Right atrium auricular region (tissue), 2 donors: ENCODE measurements around the gene IGF2R. TPM values are rescaled to one million over a fixed set of nuclear protein-coding genes. Genes with fewer than 3 reads are reported as not detected.

Experiments
- DNase-seq: peaks from one replicate; pipeline ENCODE4 v3.0.0-alpha.2; 2019; ENCODE audit warnings: low spot score
- H3K27ac ChIP-seq, 2 donors: fragments of 200-600 bp; sonication (generic); 1 replicate in 1 of 2; 2 replicates in 1 of 2; pipeline ENCODE4 v1.5.1; 2016 to 2019
- H3K27me3 ChIP-seq, 2 donors: fragments of 200-600 bp; sonication (generic); one replicate each; pipeline versions ENCODE4 v1.5.1 to v1.6.0; 2017 to 2019
- H3K36me3 ChIP-seq: fragments of 200-600 bp; sonication (generic); one replicate; pipeline ENCODE4 v1.5.1; 2016
- H3K4me1 ChIP-seq, 2 donors: fragments of 200-600 bp; sonication (generic); one replicate each; pipeline versions ENCODE4 v1.5.1 to v1.6.0; 2017 to 2019
- H3K4me3 ChIP-seq, 2 donors: fragments of 200-600 bp; sonication (generic); 1 replicate in 1 of 2; 2 replicates in 1 of 2; pipeline ENCODE4 v1.5.1; 2017 to 2019; ENCODE audit warnings: mild to moderate bottlenecking in 1 of 2, moderate library complexity in 1 of 2
- H3K9me3 ChIP-seq, 2 donors: fragments of 200-600 bp; sonication (generic); one replicate each; pipeline ENCODE4 v1.5.1; 2019
- total RNA-seq, 2 donors: library from RNA; depleted of rRNA; stranded (reverse); fragments of >200 nt; gene quantifications; one replicate each; pipeline ENCODE4 v1.1.0, GENCODE V29; 2016
- TF ChIP-seq, protein P1 (sequence below), 2 donors: fragments of 200-600 bp; sonication (generic); IDR thresholded peaks; one replicate each; pipeline ENCODE4 v1.5.1; 2019; ENCODE audit warnings: antibody characterized with exemption in 2 of 2

The IGF2R gene
- total RNA-seq, 2 donors from 2014 or later: 47.9 to 48.9 TPM

DNA sequence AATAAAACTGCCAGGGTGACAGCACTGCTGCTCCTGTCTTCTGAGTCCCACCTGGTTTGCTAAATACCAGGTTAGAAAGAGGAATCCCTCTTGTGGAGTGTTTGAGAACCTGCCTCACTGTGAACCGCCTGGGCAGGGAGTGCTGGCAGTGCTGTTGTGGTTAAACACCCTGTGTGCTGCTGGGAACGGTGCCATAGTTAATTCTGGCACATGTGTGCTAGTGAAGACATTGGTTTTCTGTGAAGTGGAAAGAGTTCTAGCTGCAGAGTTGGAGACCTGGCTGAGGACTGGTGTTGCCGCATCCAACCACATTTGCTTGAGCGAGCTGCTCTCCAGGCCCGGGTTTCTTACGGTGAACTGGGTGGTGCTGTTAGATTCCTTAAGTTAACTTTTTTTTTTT, 72.7 kb downstream of the IGF2R start:
- no peak overlapping the region for H3K4me3 ChIP-seq
- peak overlapping the region in 1 of 2 donors; percentile 2 for H3K27ac ChIP-seq
- peaks cover 33% of the 10 kb centered on the region for H3K36me3 ChIP-seq
- TF ChIP-seq, protein P1, sequence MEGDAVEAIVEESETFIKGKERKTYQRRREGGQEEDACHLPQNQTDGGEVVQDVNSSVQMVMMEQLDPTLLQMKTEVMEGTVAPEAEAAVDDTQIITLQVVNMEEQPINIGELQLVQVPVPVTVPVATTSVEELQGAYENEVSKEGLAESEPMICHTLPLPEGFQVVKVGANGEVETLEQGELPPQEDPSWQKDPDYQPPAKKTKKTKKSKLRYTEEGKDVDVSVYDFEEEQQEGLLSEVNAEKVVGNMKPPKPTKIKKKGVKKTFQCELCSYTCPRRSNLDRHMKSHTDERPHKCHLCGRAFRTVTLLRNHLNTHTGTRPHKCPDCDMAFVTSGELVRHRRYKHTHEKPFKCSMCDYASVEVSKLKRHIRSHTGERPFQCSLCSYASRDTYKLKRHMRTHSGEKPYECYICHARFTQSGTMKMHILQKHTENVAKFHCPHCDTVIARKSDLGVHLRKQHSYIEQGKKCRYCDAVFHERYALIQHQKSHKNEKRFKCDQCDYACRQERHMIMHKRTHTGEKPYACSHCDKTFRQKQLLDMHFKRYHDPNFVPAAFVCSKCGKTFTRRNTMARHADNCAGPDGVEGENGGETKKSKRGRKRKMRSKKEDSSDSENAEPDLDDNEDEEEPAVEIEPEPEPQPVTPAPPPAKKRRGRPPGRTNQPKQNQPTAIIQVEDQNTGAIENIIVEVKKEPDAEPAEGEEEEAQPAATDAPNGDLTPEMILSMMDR (IDR thresholded peaks at IDR 0.05): peak in 1 of 2 donors; percentile 26
- H3K9me3 ChIP-seq: no peaks in the 10 kb centered on the region
- no peak for DNase-seq
- H3K4me1 ChIP-seq: peaks cover 0 to 37% of the 10 kb centered on the region in 2 donors
- no peaks in the 10 kb centered on the region for H3K27me3 ChIP-seq

DNA sequence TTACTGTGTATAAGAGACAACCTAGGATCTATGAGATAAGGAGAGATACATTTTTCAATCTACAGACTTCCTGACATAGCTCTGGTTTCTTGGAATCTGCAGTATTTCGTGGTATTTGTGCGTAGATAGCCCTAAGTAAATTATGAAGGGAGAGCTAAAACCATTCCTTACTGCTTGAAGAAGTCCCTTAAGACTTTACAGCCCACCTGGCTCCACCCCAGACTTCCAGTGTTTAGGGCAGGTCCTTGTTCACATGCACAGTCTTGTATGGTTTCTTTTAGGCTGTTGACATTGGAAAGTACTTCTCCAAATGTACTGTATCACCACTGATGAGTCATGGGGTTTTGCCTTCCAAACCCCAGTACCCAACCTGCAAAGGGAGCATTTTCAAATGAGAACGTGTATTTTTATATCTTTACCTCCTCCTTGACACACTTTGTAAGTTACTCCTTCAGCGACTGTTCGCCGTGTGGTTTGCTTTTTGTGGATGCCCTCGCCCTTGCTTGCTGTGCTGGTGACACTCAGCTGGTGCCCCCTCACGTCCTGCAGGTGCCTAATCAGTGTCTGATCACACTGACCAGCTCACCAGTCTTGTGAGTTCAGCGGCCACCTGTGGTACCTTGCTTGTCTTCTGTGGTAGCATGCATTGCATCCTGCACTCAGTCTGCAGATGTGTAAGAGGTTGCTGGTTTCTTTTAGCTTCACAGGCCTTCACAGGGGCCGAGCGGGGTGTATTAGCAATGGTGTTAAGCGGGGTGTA, 73.3 kb downstream of the IGF2R start:
- no peak for DNase-seq
- no peaks in the 10 kb centered on the region for H3K27me3 ChIP-seq
- H3K27ac ChIP-seq: peak overlapping the region in 1 of 2 donors; percentile 52
- H3K9me3 ChIP-seq: no peaks in the 10 kb centered on the region
- peaks cover 0 to 32% of the 10 kb centered on the region in 2 donors for H3K4me1 ChIP-seq
- H3K36me3 ChIP-seq: peaks cover 39% of the 10 kb centered on the region
- TF ChIP-seq, protein P1 (IDR thresholded peaks at IDR 0.05): no peak
- no peak overlapping the region for H3K4me3 ChIP-seq

DNA sequence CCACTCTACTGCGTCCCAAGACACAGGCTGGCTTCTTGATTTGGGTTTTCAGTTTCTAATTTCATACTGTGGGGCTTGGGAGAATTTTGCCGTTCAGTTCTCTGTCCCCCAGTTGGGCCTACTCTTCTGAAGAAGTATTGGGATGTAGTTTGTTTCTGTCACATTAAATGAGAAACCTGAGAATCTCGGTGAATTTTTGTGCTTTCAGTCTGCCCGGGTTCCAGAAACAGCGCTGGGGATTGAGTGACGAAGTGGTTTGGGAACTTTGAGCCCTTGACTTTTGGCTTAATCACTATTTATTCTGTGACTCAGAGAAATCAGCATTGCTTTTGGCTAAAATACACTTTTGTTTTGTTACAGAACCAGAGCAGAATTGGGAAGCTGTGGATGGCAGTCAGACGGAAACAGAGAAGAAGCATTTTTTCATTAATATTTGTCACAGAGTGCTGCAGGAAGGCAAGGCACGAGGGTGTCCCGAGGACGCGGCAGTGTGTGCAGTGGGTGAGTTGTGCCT, 74.0 kb downstream of the IGF2R start:
- Histone ChIP-seq H3K27me3 (no peaks in the 10 kb centered on the region), H3K4me3 (no peak overlapping the region), H3K9me3 (no peaks in the 10 kb centered on the region), H3K27ac (peak overlapping the region in 1 of 2 donors; percentile 52), H3K36me3 (peaks cover 45% of the 10 kb centered on the region), H3K4me1 (peaks cover 0 to 27% of the 10 kb centered on the region in 2 donors)
- TF ChIP-seq, protein P1 (IDR thresholded peaks at IDR 0.05): no peak
- DNase-seq: no peak

DNA sequence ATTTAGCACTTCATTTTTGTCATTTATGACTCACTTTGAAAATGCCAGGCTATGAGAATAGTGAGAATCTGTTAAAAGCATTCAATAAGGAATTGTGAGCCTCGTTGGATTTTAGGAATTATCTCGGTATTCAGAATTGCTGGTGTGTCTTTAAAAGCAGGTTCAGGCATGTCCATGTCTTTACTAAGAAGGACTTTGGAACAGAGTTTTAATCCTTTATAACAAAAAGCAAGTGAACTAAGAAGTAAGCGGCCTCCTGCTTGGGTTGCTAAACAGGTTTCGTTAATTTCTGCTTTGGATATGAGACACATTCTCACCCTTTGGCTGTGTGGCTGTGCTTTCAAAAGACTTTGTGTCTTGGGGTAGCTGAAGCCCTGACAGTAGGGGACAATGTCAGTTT, 74.9 kb downstream of the IGF2R start:
- no peak for DNase-seq
- H3K27me3 ChIP-seq: no peaks in the 10 kb centered on the region
- H3K27ac ChIP-seq: no peak overlapping the region
- peaks cover 0 to 27% of the 10 kb centered on the region in 2 donors for H3K4me1 ChIP-seq
- peaks cover 55% of the 10 kb centered on the region for H3K36me3 ChIP-seq
- H3K9me3 ChIP-seq: no peaks in the 10 kb centered on the region
- H3K4me3 ChIP-seq: no peak overlapping the region
- TF ChIP-seq, protein P1 (IDR thresholded peaks at IDR 0.05): no peak

DNA sequence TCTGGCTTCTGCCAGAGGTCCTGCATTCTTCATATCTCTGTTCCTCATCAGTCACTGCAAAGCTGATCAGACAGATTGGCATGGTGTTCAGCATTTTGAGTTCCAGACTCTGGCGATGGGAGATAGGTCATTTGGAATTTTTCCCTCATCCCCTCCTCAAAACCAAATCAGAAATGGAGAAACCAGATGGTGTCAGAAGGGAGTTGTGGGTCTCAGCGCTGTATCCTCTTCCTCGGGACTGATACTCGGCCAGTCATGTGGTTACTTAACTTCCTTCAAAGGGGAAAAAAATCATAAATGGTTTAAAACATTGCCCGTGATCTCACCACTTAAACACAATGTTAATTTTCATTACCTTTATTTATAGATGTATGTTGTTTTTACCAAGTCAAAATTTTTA, 75.8 kb downstream of the IGF2R start:
- H3K36me3 ChIP-seq: peaks cover 62% of the 10 kb centered on the region
- TF ChIP-seq, protein P1 (IDR thresholded peaks at IDR 0.05): no peak
- H3K4me3 ChIP-seq: no peak overlapping the region
- no peak overlapping the region for H3K27ac ChIP-seq
- DNase-seq: no peak
- H3K9me3 ChIP-seq: no peaks in the 10 kb centered on the region
- H3K27me3 ChIP-seq: no peaks in the 10 kb centered on the region
- peaks cover 0 to 27% of the 10 kb centered on the region in 2 donors for H3K4me1 ChIP-seq
